HG02763 (cell line): ENCODE results near the gene PSMB3.

Experiments
- ATAC-seq: cut with Tn5 transposase; IDR thresholded peaks from one replicate; pipeline ENCODE4 v1.9.1; 2021; ENCODE audit warnings: mild to moderate bottlenecking, moderate library complexity; ENCODE audit not compliant: unreplicated experiment

PSMB3 gene

GRCh38 chr17:38752308-38753070 lies at the start of gene PSMB3:
Gene PSMB3, plus strand, starts transcription at chr17:38752741. Its CDS starts 86 bp downstream, at chr17:38752827.
- ATAC-seq: peak; percentile 88

- peak; percentile 1 for ATAC-seq
Observed at GRCh38 chr17:38702916-38703741, 49.4 kb upstream of the PSMB3 start.

GRCh38 chr17:38703742-38704605 lies 48.6 kb upstream of the PSMB3 start:
- ATAC-seq: no peak

DNA sequence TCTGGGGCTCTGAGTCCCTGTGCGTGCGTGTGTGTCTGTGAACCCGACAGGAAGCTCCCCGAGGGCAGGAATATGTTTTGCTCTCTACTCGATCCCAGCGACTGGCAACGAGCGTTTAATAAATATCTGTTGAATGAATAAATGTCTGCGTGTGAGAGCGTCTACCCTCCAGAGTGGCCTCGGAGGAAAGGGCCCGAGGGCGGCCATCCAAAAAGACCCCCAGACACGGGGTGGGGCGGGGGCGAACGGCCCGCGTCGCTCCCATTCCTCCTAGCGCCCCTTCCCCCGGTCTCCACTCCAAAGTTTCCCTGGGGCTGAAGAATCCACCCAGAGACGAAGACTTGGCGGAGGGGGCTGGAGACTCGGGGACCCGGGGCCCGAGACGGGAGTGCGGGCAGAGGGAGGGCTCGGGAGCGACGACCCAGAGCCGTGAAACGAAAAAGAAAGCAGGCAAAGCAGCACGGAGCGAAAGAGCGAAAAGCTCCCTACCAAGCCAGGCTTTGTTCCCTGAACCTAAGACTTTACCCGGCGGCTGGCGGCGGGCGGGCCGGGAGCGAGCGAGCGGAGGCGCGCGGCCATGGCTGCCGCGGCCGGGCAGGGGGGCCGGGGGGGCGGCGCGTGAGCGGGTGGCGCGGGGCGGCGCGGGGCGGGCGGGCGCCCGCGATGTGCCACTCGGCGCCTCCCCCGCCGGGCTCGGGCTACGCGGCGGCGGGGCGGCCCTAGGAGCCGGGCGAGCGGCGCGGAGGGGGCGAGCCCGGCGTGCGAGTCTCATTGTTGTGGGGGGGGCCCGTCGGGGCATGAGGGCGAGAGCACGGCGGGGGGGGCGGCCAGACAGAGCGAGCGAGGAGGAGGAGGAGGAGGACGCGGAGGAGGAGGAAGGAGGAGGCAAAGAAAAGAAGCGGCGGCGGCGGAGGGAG lies 47.7 kb upstream of the PSMB3 start, which contains the start of gene MLLT6:
MLLT6 (plus strand) TSS at position 668 of the 917 bp plus-strand sequence. CDS start 360 bp downstream, outside the sequence.
- no peak for ATAC-seq

DNA sequence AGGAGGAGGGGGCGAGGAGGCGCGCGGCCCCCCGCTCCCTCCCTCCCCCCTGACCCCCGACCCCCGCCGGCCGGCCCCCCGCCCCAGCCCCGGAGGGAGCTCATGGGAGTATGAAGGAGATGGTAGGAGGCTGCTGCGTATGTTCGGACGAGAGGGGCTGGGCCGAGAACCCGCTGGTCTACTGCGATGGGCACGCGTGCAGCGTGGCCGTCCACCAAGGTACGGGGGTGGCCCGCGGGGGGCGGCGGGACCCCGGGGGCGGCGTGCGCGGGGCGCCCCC lies 47.1 kb upstream of the PSMB3 start:
- no peak for ATAC-seq

DNA sequence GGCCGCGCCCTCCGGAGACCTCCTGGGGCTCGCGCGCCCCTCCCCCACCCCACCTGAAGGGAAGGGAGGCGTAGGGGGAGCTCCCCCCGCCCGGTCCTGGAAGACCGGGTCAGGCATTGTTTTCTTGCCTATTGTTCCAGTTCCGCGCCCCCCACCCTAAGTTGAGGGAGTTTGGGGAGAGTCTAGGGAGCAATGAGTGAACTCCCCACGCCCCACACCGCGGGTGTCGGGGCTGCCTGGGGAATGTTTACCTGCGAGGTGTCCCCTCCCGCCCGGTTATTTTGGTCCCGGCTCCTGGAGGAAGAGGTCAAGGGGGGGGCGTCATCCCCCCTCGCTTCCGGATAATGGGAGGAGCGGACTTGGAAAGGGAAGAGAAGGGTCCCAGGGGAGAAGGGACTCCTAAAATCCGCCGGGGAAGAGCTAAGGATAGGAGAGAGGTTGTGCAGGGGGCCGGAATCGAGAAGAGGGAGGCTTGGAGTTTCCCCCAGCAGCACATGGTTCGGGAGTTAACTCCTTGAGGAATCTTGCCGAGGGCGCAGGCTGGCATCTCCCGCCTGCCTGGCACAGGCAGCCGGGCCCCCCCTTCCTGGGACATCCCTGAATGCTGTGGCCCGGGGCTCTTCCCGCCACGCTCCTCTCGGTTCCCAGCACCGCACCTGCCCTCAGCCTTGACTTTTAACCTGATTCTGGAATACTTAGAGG lies 46.6 kb upstream of the PSMB3 start:
- ATAC-seq: no peak

DNA sequence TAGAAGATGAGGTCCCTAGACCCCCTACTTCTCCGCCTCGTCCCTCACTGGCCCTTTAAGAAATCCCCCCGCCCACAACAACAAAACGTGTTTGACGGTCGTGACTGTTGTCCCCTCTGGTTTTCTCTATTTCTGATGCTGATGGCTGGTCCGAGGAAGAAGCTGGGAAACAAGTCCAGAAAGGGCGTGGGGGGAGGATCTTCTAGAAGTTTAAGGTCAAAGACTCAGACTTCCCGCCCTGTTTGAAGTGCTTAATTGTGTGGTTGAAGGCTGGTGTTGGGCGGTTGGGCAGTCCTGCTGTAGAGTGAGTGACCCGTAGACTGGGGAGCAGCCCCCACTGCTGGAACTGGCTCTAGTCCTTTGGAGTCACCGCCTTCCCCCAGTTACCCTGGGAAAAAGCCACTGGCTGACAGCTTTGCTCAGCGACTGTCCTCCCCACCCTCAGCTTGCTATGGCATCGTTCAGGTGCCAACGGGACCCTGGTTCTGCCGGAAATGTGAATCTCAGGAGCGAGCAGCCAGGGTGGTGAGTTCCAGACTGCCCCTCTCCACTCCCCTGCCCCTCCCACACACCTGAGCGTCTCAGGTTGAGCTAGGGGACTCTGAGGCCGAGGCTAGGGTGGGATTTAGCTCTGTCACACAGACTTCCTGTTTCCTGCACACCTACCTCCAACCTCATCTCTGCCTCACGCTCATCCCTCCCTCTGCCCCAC lies 45.9 kb upstream of the PSMB3 start:
- ATAC-seq: no peak

DNA sequence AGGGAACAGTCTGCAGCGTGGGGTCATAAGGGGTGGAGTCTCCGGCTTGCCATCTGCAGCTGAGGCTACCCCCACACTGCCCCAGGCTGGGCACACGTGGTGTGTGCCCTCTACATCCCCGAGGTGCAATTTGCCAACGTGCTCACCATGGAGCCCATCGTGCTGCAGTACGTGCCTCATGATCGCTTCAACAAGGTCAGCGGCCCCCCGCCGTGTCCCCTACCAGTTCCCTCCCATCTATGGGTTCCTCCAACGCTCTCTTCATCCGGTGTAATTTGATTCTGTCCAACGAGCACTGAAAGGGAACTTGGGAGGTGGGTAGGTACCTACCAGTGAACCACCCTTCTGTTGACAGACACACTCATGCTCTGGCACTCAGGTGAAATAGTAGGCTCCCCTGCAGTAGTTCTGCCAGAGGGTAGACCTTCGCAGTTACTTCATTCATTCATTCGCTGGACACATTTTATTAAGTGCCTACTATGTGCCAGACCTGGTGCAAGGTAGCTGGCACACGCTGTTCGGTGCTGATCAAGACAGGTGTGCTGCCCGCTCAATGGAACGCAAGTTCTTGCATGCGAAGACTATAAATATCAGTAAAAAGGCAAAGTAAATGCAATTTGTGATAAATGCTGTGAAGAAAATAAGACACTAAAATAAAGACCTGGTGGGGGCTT lies 44.7 kb upstream of the PSMB3 start:
- ATAC-seq: no peak

DNA sequence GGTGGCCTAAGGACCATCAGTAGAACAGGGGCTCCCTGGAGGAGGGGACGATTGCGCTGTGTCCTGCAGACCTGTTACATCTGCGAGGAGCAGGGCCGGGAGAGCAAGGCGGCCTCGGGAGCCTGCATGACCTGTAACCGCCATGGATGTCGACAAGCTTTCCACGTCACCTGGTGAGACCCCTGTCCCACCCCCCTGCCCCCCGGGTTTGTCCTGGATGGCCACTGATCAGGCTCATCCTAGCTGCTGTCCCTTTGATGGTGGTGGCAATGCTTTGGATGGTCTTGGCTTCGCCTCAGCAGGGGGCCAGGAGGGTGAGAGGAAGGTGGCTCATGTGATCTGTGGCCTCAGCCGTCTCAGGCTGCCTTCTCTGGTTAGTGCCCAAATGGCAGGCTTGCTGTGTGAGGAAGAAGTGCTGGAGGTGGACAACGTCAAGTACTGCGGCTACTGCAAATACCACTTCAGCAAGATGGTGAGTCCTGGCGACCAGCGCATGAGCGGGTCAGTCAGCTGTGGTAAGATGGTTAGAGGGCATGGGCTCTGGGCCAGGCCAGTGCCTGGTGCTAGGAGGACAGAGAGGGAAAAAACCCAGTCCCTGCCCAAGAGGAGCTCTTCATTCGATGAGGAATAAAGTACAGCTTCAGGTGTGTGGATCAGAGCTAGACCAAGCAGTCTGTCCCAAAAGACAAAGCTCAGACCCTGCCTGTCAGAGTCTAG lies 43.3 kb upstream of the PSMB3 start:
- no peak for ATAC-seq

GRCh38 chr17:38709864-38710603 lies 42.5 kb upstream of the PSMB3 start:
- no peak for ATAC-seq

- no peak for ATAC-seq
Observed at GRCh38 chr17:38710604-38710962, 42.0 kb upstream of the PSMB3 start.

DNA sequence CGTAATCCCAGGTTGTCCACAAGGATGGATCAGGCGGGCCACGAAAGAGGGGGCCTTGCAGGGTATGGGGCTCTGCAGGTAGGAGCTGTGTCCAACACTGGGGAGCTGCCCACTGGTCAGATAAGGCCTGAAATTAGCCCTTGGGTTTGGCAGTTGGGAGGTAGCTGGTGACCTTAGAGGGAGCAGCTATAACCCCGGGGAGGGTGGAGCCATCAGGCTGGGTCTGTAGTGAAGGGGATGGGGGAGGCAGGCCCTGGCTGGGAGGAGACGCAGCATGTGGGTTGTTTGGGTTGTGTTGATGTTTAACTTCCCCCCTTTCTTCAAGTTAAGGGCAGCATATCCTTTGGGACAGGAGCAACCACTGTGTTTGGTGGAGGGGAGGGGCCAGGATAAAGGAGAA lies 41.6 kb upstream of the PSMB3 start:
- no peak for ATAC-seq

GRCh38 chr17:38711792-38712571 lies 40.6 kb upstream of the PSMB3 start:
- no peak for ATAC-seq

DNA sequence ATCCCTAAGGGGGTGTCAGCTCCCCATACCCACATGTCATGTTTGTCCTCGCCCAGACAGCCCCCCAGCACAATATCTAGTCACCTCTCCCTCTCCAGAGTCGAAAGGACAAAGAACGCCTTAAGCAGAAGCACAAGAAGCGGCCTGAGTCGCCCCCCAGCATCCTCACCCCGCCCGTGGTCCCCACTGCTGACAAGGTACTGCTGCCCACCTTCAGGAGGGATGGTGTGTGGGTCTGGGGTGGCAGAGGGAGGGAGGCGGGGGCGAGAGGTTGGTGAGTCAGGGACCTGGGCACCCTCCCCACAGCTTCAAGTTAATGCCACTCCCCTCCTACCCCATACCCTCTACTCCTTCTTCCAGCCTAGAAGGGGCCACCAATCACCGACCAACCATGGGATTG lies 39.9 kb upstream of the PSMB3 start:
- ATAC-seq: no peak

GRCh38 chr17:38713456-38714075 lies 39.0 kb upstream of the PSMB3 start:
- no peak for ATAC-seq
